GM19099 (cell line): ENCODE results near the gene TRPC4AP.

ENCODE experiments used
- POLR2A ChIP-seq: IDR thresholded peaks from 3 replicates; pipeline ENCODE4 v1.6.1; 2011; ENCODE audit warnings: low read depth; ENCODE audit not compliant: insufficient read length; ENCODE audit errors: extremely low read depth

The TRPC4AP gene

DNA sequence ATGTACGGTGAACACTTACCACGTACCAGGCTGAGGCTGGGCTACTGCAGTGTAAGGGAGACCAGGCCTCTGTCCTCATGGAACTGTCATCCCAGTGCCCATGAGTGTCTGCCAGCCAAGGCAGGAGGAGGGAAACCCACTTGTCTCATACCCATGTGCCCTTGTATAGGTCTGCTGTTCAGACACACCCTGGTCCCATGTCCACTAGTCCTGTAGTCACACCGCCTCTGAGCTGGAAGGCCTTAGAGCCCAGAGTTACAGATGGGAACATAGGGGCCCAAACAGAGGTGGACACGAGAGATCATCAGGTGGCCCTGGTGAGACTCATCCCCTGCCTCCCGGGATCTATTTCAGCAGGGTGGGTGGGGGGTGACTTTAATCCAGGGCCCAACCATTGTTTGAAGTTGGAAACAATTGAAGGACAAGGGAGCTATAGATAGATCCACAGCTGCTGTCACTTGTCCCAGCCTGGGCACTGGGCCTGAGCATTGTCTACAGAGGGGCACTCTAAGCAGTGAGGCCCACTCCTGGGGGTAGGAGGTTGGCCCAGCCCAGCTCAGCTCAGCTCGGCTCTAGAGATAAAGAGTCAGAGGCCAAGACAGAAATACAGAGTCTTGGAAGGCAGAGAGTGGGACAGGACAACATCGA, 122.3 kb downstream of the TRPC4AP start:
- no peak for TF ChIP-seq POLR2A

DNA sequence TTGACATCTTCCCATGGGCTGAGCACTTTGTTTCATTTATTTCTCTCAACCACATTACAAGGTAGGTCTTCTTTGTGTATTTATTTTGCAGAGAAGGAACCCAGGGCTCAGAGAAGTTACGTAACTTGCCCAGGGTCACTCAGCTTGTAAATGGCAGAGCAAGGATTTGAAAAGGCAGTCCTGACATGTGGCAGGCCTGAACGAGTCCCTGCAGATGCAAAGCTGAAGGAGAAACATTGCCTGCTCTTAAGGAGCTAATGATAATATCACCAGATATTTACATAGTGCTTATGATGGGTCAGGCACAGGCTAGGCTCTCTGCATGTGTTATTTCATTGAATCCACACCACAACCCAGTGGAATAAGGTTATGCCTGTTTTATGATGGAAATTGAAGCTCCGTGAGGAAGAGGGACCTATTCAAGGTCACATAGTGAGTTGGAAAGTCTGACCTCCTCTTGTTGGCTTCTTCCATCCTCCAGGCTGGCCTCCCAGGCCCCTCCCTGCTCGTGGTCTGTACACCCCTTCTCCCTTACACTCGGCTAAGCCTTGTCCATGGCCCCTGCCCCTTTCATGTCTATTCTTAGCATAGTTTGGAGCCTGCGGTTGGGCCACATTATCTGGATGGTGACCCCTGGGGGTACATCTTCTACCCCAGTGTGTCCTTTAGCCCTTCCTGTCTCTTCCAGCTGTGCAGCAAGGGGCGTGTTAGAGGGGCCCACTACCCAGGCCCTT, 124.4 kb downstream of the TRPC4AP start:
- TF ChIP-seq POLR2A = no peak

DNA sequence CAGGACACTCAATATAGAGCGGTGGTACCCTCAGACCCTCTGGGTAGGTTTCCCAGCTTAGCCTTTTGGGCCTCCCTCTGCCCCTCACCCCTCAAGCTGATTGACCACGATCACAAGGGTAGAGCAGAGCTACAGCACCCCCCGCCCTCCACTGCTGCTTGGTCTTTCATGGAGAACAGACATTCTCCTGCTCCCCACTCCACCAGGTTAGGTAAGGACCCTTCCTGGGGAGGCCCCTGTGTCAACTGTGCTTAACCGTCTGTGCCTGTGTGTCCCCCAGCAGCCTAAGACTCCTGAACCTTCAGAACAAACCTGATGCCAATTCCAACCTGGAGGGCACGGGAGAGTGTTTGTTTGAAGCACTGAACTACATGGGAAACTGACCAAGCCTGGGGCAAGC, 125.2 kb downstream of the TRPC4AP start:
- TF ChIP-seq POLR2A = no peak

DNA sequence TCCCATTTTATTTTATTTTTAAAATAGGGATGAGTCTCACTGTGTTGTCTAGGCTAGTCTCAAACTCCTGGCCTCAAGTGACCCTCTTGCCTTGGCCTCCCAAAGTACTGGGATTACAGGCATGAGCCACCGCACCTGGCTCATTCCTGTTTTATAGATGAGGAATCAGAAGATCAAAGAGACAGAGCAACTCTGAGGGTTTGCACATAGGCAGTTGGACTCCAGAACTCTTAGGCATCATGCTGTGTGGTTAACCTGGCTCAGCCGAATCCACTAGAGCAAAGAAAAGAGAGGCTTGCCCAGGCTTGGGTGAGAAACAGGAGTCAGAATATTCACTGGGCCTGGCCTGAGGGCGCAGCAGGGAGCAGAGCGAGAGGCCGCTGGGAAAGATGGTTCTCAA, 127.6 kb downstream of the TRPC4AP start:
- TF ChIP-seq POLR2A = no peak

DNA sequence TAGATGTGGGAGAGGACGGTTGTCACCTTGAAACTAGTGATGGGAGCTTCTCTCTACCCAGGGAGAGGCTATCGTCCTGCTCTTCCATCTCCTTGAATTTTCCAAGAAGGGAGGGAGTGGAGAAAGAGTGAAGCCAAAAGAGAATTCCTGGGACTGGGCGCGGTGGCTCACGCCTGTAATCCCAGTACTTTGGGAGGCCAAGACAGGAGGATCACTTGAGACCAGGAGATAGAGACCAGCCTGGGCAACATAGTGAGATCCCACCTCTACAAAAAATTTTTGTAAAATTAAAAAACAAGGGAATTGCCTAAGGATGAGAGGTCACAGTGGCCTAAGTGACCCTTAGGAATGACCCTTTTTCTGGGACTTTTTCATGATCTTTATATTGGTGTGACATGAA, 128.1 kb downstream of the TRPC4AP start:
- TF ChIP-seq POLR2A = no peak

DNA sequence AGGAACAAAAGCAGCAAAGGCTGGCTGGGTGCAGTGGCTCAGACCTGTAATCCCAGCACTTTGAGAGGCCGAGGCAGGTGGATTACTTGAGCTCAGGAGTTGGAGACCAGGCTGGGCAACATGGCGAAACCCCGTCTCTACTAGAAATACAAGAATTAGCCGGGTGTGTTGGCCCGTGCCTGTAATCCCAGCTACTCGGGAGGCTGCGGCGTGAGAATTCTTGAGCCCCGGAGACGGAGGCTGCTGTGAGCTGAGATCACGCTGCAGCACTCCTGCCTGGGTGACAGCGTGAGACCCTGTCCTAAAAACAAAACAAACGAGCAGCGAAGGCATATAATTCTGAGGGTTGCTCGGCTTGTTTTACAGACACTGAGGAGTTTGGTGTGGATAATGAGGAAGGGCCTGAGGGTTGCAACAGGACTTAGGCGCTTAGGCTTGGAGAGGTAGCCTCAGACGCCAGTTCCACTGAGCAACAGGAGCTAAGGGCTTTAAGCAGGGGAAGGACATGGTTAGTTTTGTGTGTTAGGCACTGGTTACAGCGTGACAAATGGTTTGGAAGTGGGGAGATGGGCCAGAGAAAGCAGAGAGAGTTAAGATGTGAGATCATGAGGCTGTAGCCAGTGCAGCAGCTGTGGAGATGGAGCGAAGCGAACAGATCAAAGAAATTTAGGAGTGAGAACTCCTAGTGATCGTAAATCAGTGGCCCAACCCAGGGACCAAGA, 135.7 kb downstream of the TRPC4AP start:
- TF ChIP-seq POLR2A = no peak

DNA sequence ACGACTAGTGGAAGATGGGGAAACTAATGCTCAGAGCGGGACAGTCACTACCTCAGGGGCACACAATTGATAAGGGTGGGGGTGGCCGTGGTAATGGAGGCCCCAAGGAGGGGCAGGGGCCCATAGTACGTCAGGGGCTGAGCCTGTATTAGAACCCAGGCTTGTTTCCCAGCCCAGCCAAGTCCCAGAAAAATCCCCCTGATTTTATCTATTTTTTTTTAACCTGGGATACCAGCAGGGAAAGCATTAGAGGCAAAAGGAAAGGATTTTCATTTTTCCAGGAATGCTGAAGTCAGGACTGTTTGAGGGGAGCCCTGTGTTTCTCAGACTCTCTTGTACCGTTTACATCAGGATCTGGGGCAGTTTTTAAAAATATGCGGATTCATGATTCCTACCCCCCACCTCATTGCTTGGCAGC, 136.6 kb downstream of the TRPC4AP start:
- TF ChIP-seq POLR2A = no peak

DNA sequence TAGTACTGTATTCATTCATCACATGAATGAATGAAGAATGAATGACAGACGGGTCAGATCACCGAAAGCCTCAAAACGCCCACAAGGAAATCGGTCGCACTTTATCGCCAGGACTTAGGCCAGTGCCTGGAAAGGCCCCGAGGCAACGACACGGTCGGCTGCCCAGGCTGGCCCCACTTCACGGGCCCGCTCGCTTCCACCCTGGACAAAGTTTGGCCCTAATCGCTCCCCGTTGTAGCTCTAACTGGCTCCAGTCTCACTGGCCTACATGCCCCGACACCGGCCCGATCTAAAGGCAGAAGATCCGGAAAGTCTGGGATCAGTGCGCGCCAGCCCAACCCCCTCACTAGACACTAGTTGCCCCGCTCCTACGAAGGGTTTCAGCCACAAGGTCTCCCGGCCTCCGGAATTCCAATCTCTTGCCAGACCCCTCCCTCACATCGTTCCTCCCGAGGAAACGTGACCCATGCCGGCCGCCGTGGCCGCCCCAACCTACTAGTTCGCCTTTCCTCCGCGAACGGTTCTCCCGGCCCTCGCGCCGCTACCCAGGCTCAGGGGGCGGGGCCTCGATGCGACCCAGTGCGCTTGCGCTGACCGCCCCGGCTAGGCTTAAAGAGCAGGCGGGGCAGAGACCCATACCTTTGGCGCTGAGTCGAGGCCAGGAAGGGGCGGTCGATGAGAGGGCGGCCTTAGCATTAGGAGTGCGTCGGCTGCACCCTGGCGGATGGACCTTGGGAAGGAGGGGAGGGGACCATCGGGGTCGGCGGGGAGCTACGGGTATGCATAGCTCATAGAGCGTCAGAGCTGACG, 137.2 kb downstream of the TRPC4AP start, which contains the start of the genes GSS and MYH7B:
Gene GSS, minus strand, starts transcription at position 576 of the 810 bp plus-strand sequence. CDS start 3,954 bp downstream, outside the sequence.
Gene MYH7B, plus strand, starts transcription at position 638 of the 810 bp plus-strand sequence. CDS start 22,138 bp downstream, outside the sequence.
- peak; percentile 92 for TF ChIP-seq POLR2A

DNA sequence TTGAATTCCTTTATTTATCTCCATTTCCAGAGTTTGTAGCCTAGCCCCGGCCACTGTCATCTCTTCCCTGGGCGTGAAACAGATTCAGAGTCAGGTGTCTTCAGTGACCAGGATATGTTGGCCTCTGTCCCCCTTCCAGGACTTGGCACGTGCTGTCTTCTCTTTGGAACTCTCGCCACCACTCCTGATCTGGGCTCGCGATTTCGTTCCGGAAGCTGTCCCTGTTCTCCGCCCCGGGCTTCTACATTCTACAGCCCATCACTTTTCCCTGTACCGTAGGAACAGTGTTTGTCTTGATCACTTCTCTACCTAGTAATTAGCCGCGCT, 137.7 kb downstream of the TRPC4AP start:
- no peak for TF ChIP-seq POLR2A

DNA sequence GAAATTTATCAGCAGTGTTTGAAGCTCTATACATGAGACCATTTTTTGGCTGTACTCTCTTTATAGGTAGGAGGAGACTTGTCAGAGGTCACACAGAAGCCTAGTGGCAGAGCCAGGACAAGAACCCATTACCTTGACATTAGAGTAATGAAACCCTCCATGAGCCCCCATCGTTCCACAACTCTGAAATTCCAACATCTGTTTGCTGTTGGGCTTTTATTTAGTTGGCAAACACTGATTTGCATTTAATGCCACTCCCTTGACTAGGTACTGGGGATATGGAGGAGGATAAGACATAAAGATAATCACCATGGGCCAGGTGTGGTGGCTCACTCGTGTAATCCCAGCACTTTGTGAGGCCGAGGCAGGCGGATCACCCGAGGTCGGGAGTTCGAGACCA, 138.6 kb downstream of the TRPC4AP start:
- no peak for TF ChIP-seq POLR2A

DNA sequence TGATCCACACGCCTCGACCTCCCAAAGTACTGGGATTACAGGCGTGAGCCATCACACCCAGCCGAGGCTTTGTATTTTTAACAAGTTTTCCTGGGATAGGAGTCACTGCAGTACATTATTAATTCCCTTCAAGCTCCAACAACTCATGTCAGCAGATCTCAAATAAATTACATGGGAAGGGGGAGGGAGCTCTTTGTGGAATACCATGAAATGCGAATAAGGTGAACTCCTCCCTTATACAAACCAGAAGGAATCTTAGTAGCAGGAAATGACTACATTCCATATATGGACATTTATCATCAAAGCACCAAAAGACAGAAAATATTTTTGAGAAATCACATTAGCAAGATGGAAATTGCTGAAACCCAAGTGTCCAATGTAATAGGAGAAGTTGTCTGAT, 139.9 kb downstream of the TRPC4AP start:
- TF ChIP-seq POLR2A = no peak
